ENCODE data around the gene ELAC1.
A peak's percentile ranks its signal among the peaks of the same experiment; 100 is the strongest.

Gene ELAC1, protein sequence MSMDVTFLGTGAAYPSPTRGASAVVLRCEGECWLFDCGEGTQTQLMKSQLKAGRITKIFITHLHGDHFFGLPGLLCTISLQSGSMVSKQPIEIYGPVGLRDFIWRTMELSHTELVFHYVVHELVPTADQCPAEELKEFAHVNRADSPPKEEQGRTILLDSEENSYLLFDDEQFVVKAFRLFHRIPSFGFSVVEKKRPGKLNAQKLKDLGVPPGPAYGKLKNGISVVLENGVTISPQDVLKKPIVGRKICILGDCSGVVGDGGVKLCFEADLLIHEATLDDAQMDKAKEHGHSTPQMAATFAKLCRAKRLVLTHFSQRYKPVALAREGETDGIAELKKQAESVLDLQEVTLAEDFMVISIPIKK

DNA sequence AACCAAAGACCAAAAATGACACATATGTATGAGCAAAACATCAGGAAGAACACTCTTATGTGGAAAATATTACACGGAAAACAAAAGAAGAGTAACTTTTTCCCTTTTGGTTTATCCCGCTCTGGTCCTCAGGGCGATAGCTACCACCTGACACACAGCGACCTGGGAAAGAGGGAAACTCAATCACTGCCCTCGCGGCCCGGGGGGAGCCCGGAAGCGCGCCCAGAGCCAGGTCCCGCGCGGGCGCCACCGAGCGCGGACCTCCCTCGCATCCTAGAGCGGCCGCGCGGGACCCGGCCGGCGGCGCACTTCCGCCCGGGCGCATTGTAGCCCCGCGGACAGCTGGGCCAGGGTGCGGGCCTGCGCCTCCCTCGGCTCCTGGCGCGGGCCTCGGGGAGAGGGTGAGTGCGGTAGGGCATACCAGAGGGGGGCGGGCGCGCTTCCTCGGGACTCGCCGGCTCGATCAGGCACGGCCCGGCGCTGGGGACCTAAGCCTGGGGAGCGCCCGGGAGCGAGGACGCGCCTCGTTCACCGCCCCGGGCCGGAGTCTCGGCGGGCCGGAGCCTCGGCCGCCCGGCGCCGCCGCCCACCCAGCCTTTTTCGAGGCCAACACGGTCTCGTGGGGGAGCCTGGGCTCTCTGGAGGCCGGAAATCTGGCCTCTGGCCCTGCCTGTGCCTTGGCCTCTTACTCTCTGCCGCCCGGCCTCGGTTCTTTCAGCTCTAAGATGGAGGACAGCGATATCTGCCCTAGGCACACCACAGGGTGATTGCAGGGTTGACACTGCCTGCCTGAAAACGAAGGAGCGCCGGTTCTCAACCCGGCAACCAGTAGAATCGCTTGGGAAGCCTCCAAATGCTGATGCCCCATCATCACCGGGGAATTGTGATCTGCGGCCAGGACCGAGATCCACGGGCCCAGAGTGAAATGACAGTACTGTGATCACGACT lies at the start of gene ELAC1:
Gene ELAC1, plus strand, starts transcription at position 327 of the 948 bp plus-strand sequence. CDS start 6,365 bp downstream, outside the sequence.
- peak; percentile 90 for DNase-seq (ENCODE audit: low spot score)
- in situ Hi-C loops (cut with MboI; ENCODE audit: low sequenced_read_pairs, unreplicated experiment) = no loop called here
- TF ChIP-seq CTCF (IDR thresholded peaks at IDR 0.05; ENCODE audit: borderline replicate concordance, control extremely low read depth, extremely low read depth, insufficient read depth, missing control alignments) = no peak

- in situ Hi-C loops (cut with MboI; ENCODE audit: low sequenced_read_pairs, unreplicated experiment) = no loop called here
- no peak for TF ChIP-seq CTCF (IDR thresholded peaks at IDR 0.05; ENCODE audit: borderline replicate concordance, control extremely low read depth, extremely low read depth, insufficient read depth, missing control alignments)
- DNase-seq (ENCODE audit: low spot score) = no peak
These were observed 49.7 kb upstream of the ELAC1 start for GRCh38 chr18:50918153-50918552.

DNA sequence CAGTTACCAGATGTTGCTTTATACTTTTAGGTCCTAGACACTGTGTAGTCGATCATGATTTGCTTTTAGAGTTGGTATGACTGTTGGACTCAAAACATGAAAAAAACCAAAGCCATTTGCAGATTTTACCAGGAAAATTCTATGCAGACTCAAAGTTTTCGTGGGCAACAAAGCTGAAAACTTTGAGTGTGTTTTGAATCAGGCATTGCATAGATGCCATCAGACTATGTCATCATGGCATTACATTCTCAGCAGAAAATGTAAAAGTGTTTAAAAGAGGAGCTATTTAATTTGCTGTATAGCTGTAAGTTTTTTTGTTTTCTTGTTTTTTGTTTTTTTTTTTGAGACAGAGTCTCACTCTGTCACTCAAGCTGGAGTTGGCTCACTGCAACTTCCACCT lies 43.5 kb upstream of the ELAC1 start:
- no peak for DNase-seq (ENCODE audit: low spot score)
- in situ Hi-C loops (cut with MboI; ENCODE audit: low sequenced_read_pairs, unreplicated experiment) = no loop called here
- no peak for TF ChIP-seq CTCF (IDR thresholded peaks at IDR 0.05; ENCODE audit: borderline replicate concordance, control extremely low read depth, extremely low read depth, insufficient read depth, missing control alignments)

DNA sequence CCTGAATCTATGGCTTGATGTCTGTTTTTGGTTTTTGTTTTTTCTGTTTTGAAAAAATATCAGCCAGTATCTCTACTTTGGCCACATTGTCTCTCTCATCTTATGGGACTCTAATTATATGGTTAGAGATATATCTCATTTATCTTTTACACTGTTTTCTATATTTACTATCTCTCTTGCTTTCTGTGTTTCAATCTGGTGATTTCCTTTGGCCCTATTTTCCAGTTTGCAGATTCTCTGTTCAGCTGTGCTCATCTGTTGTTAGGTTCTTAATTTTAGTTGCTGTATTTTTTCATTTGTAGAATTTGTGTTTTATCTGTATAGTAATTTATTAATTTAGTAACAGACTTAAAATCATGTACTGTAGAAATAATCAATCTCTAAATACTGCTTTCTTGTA lies 41.3 kb upstream of the ELAC1 start:
- in situ Hi-C loops (cut with MboI; ENCODE audit: low sequenced_read_pairs, unreplicated experiment) = no loop called here
- TF ChIP-seq CTCF (IDR thresholded peaks at IDR 0.05; ENCODE audit: borderline replicate concordance, control extremely low read depth, extremely low read depth, insufficient read depth, missing control alignments) = no peak
- no peak for DNase-seq (ENCODE audit: low spot score)

DNA sequence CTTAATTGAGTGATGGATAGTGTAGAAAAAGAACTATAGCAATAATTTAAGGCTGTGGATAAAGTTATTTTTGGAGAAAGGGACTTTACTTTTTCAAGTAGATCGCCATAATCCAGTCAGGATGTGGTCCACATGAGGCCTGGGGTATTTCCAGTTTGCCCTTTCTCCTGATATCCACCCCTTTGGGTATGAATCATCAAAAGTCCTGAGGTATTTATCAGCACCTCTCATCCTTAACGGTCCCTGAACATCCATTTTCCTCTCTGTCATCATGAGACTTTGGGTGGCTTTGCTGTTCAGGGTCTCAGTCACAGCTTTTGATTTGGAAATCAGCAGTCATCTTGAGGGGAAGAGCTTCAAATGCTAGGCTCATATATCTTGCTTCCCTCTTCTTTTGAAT lies 39.3 kb upstream of the ELAC1 start:
- no peak for DNase-seq (ENCODE audit: low spot score)
- in situ Hi-C loops (cut with MboI; ENCODE audit: low sequenced_read_pairs, unreplicated experiment) = no loop called here
- no peak for TF ChIP-seq CTCF (IDR thresholded peaks at IDR 0.05; ENCODE audit: borderline replicate concordance, control extremely low read depth, extremely low read depth, insufficient read depth, missing control alignments)

GRCh38 chr18:50933684-50934083 lies 34.2 kb upstream of the ELAC1 start:
- in situ Hi-C loops (cut with MboI; ENCODE audit: low sequenced_read_pairs, unreplicated experiment) = no loop called here
- no peak for TF ChIP-seq CTCF (IDR thresholded peaks at IDR 0.05; ENCODE audit: borderline replicate concordance, control extremely low read depth, extremely low read depth, insufficient read depth, missing control alignments)
- DNase-seq (ENCODE audit: low spot score) = no peak
